Esophagus muscularis mucosa (tissue), 3 donors: ENCODE results near the gene THSD4.

Experiments
- EP300 ChIP-seq: sonication (generic); formaldehyde crosslinking; IDR thresholded peaks from one replicate; pipeline ENCODE4 v1.6.1; 2017; ENCODE audit warnings: antibody characterized with exemption
- POLR2AphosphoS5 ChIP-seq, 2 donors: sonication (generic); formaldehyde crosslinking; IDR thresholded peaks; one replicate each; pipeline ENCODE4 v1.6.1; 2017; ENCODE audit warnings: antibody characterized with exemption in 2 of 2

DNA sequence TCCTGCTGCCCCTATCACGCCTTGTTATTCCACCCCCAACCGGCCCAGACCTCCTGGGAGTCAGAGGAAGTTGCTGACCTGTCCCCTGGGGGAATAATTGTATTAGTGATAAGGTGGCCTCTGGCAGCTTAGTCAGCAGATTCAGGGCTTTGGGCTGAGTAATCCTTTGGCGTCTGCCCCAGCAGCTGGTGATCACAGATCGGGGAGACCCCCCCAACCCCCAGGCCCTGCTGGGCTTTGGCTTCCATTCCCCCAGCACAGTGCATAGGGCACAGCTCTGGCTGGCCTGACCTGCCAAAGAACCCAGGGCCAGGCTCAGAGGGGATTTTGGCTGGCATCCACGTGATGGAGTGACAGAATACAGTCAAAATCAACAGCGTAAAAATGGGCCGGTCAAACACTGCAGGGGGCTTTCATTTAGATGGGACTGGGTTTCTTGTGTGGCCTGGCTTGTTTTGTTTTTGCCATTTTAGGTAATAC lies 691.2 kb downstream of the THSD4 start:
- no peak for TF ChIP-seq POLR2AphosphoS5 (IDR thresholded peaks at IDR 0.05)
- TF ChIP-seq EP300, result no peak
